Smooth muscle cell (in vitro differentiated cells): ENCODE data around the gene ZFAND3. TPM values are rescaled to one million over a fixed set of nuclear protein-coding genes. Genes with fewer than 3 reads are reported as not detected.

Experiments
- DNase-seq: peaks from one replicate; lab custom pipeline; 2025; ENCODE audit not compliant: unreplicated experiment; lab: John Stamatoyannopoulos, UW
- H2AFZ ChIP-seq: fragments of 200-600 bp; sonication (generic); 2 replicates; pipeline ENCODE4 v1.6.0; 2016; ENCODE audit warnings: antibody characterized with exemption, low read depth, mild to moderate bottlenecking
- H3F3A ChIP-seq: fragments of 200-600 bp; sonication (generic); 2 replicates; pipeline ENCODE4 v1.6.0; 2017; ENCODE audit warnings: antibody characterized with exemption, low read depth
- H3K27ac ChIP-seq: fragments of 200-600 bp; sonication (generic); 2 replicates; pipeline ENCODE4 v1.5.1; 2016; ENCODE audit warnings: low read depth, mild to moderate bottlenecking
- H3K27me3 ChIP-seq: fragments of 200-600 bp; sonication (generic); 2 replicates; pipeline ENCODE4 v1.6.1; 2016; ENCODE audit warnings: low read depth, mild to moderate bottlenecking
- H3K36me3 ChIP-seq: fragments of 200-600 bp; sonication (generic); 2 replicates; pipeline ENCODE4 v1.5.1; 2016; ENCODE audit warnings: low read depth
- H3K4me1 ChIP-seq: fragments of 200-600 bp; sonication (generic); 2 replicates; pipeline ENCODE4 v1.5.1; 2016; ENCODE audit warnings: low read depth
- H3K4me2 ChIP-seq: fragments of 200-600 bp; sonication (generic); 2 replicates; pipeline ENCODE4 v1.6.0; 2016; ENCODE audit warnings: mild to moderate bottlenecking
- H3K4me3 ChIP-seq: fragments of 200-600 bp; sonication (generic); 2 replicates; pipeline ENCODE4 v1.5.1; 2016; ENCODE audit warnings: mild to moderate bottlenecking
- H3K79me2 ChIP-seq: fragments of 200-600 bp; sonication (generic); 2 replicates; pipeline ENCODE4 v1.6.0; 2016; ENCODE audit warnings: low read depth, mild to moderate bottlenecking
- H3K9ac ChIP-seq: fragments of 200-600 bp; sonication (generic); 2 replicates; pipeline ENCODE4 v1.6.0; 2016; ENCODE audit warnings: low read depth
- H3K9me3 ChIP-seq: fragments of 200-600 bp; sonication (generic); replicated peaks from 2 replicates; pipeline ENCODE4 v1.5.1; 2016; ENCODE audit warnings: low read depth
- H4K20me1 ChIP-seq: fragments of 200-600 bp; sonication (generic); 2 replicates; pipeline ENCODE4 v1.6.0; 2016; ENCODE audit warnings: low read depth
- CTCF ChIP-seq: fragments of 200-600 bp; sonication (generic); IDR thresholded peaks from 2 replicates; pipeline ENCODE4 v1.5.1; 2017; ENCODE audit warnings: borderline replicate concordance, mild to moderate bottlenecking, antibody characterized with exemption; ENCODE audit not compliant: insufficient read depth, poor library complexity, severe bottlenecking
- WGBS: methylation state at CpG from one replicate; pipeline ENCODE4 v1.1.7; 2016; ENCODE audit warnings: low lambda C conversion rate; 5-methylcytosine and 5-hydroxymethylcytosine counted together
- polyA plus RNA-seq: library from polyadenylated mRNA; unstranded; fragments of >200 nt; fragmentation: Nextera tagmentation; extraction: Ambion mirVana; gene quantifications from 2 replicates; pipeline ENCODE4 v1.2.1, GENCODE V29; 2016
- total RNA-seq: library from RNA; depleted of rRNA; stranded (reverse); fragments of >200 nt; gene quantifications from 2 replicates; pipeline ENCODE4 v1.2.3, GENCODE V29; 2014

The ZFAND3 gene
- total and polyA plus RNA-seq, 2 experiments from 2014 or later = 27.6 to 40.5 TPM

- H3K79me2 ChIP-seq = no peaks in the 10 kb centered on the region
- no peak overlapping the region for H3K27ac ChIP-seq
- H3K36me3 ChIP-seq = no peaks in the 10 kb centered on the region
- no peak overlapping the region for H3K4me2 ChIP-seq
- H3K9ac ChIP-seq = no peak overlapping the region
- H4K20me1 ChIP-seq = peaks cover 30% of the 10 kb centered on the region
- DNase-seq = no peak
- no peaks in the 10 kb centered on the region for H3K27me3 ChIP-seq
- no peak overlapping the region for H3K4me3 ChIP-seq
- no peaks in the 10 kb centered on the region for H3K4me1 ChIP-seq
- 94% methylated on average over 27 of the region's 29 CpGs for WGBS
- no peak overlapping the region for H2AFZ ChIP-seq
- no peaks in the 10 kb centered on the region for H3K9me3 ChIP-seq
- no peak for TF ChIP-seq CTCF
- H3F3A ChIP-seq = no peaks in the 10 kb centered on the region
Measured at GRCh38 chr6:38163186-38164130, 343.9 kb downstream of the ZFAND3 start.

- WGBS = 95% methylated on average over 6 of the region's 6 CpGs
- no peaks in the 10 kb centered on the region for H3K9me3 ChIP-seq
- H3K27me3 ChIP-seq = no peaks in the 10 kb centered on the region
- TF ChIP-seq CTCF = no peak
- DNase-seq = no peak
- H3K9ac ChIP-seq = no peak overlapping the region
- H4K20me1 ChIP-seq = peaks cover 37% of the 10 kb centered on the region
- no peak overlapping the region for H3K4me2 ChIP-seq
- no peaks in the 10 kb centered on the region for H3K4me1 ChIP-seq
- no peak overlapping the region for H3K4me3 ChIP-seq
- H3K27ac ChIP-seq = no peak overlapping the region
- H3F3A ChIP-seq = no peaks in the 10 kb centered on the region
- H3K36me3 ChIP-seq = no peaks in the 10 kb centered on the region
- no peaks in the 10 kb centered on the region for H3K79me2 ChIP-seq
- no peak overlapping the region for H2AFZ ChIP-seq
Measured at GRCh38 chr6:38164131-38164481, 344.6 kb downstream of the ZFAND3 start.

GRCh38 chr6:38164671-38165108 lies 345.2 kb downstream of the ZFAND3 start:
- no peak overlapping the region for H3K27ac ChIP-seq
- H3K27me3 ChIP-seq = no peaks in the 10 kb centered on the region
- 97% methylated on average over 14 of the region's 14 CpGs for WGBS
- H3K79me2 ChIP-seq = no peaks in the 10 kb centered on the region
- no peak overlapping the region for H3K4me2 ChIP-seq
- no peak overlapping the region for H3K4me3 ChIP-seq
- no peak overlapping the region for H3K9ac ChIP-seq
- H3K4me1 ChIP-seq = no peaks in the 10 kb centered on the region
- H3F3A ChIP-seq = no peaks in the 10 kb centered on the region
- no peaks in the 10 kb centered on the region for H3K36me3 ChIP-seq
- TF ChIP-seq CTCF = no peak
- no peak overlapping the region for H2AFZ ChIP-seq
- H3K9me3 ChIP-seq = no peaks in the 10 kb centered on the region
- peaks cover 37% of the 10 kb centered on the region for H4K20me1 ChIP-seq
- DNase-seq = no peak
